Measurements from ENCODE around the gene ADH4. TPM values are rescaled to one million over a fixed set of nuclear protein-coding genes. Genes with fewer than 3 reads are reported as not detected.
"Not testable (repeated sequence)": the region's sequence is repeated elsewhere in the genome, so short reads cannot be mapped to it uniquely, and the experiment has no call there.

ADH4 gene
- total RNA-seq, result not detected

GRCh38 chr4:99144070-99144469, at the start of gene ADH4:
TSS of gene ADH4 (minus strand) at chr4:99144297. CDS start at chr4:99144222, 75 bp downstream.
- intact Hi-C loops (cut with DNase I, micrococcal nuclease), result no loop called here
- Mint-ChIP-seq H3K27ac (no peak within 1 kb of the TSS), H3K4me1 (no peaks in the 10 kb centered on the region), H3K9me3 (ENCODE audit: low read depth) (no peaks in the 10 kb centered on the region), H3K4me3 (no peak within 1 kb of the TSS), H3K27me3 (no peaks in the 10 kb centered on the region), H3K36me3 (ENCODE audit: low read depth) (no peaks in the 10 kb centered on the region)
- no peak for DNase-seq
- ChIA-PET POLR2A (no interaction called here), CTCF (no interaction called here)
- no peak for ATAC-seq

GRCh38 chr4:99190336-99190735, 46.2 kb upstream of the ADH4 start:
- no peaks in the 10 kb centered on the region for H3K36me3 Mint-ChIP-seq (ENCODE audit: low read depth)
- intact Hi-C loops (cut with DNase I, micrococcal nuclease), result no loop called here
- H3K27ac Mint-ChIP-seq, result no peak overlapping the region
- ATAC-seq (no peak), DNase-seq (no peak)
- H3K27me3 Mint-ChIP-seq, result no peaks in the 10 kb centered on the region
- POLR2A ChIA-PET, result no interaction called here
- CTCF ChIA-PET, result no interaction called here
- H3K4me3 Mint-ChIP-seq, result no peak overlapping the region
- no peaks in the 10 kb centered on the region for H3K4me1 Mint-ChIP-seq
- H3K9me3 Mint-ChIP-seq (ENCODE audit: low read depth), result peaks cover 9% of the 10 kb centered on the region

- H3K36me3 Mint-ChIP-seq (ENCODE audit: low read depth); CTCF ChIA-PET; POLR2A ChIA-PET; H3K4me1 Mint-ChIP-seq; H3K27me3 Mint-ChIP-seq; H3K9me3 Mint-ChIP-seq (ENCODE audit: low read depth); H3K4me3 Mint-ChIP-seq; intact Hi-C loops (cut with DNase I, micrococcal nuclease); ATAC-seq; H3K27ac Mint-ChIP-seq; DNase-seq: not testable (repeated sequence)
These were observed 45.8 kb upstream of the ADH4 start for GRCh38 chr4:99189900-99190299.

- Mint-ChIP-seq H3K27me3 (no peaks in the 10 kb centered on the region), H3K4me1 (no peaks in the 10 kb centered on the region), H3K9me3 (ENCODE audit: low read depth) (peaks cover 5% of the 10 kb centered on the region), H3K4me3 (no peak overlapping the region), H3K27ac (no peak overlapping the region), H3K36me3 (ENCODE audit: low read depth) (peaks cover 3% of the 10 kb centered on the region)
- ATAC-seq (no peak), DNase-seq (no peak)
- intact Hi-C loops (cut with DNase I, micrococcal nuclease), result no loop called here
- ChIA-PET CTCF (no interaction called here), POLR2A (no interaction called here)
These were observed 41.9 kb upstream of the ADH4 start for GRCh38 chr4:99186029-99186428.

GRCh38 chr4:99185581-99185980, 41.5 kb upstream of the ADH4 start:
- ChIA-PET POLR2A (no interaction called here), CTCF (no interaction called here)
- no peak overlapping the region for H3K4me3 Mint-ChIP-seq
- peaks cover 5% of the 10 kb centered on the region for H3K9me3 Mint-ChIP-seq (ENCODE audit: low read depth)
- H3K27me3 Mint-ChIP-seq, result no peaks in the 10 kb centered on the region
- no peaks in the 10 kb centered on the region for H3K4me1 Mint-ChIP-seq
- intact Hi-C loops (cut with DNase I, micrococcal nuclease), result no loop called here
- DNase-seq (no peak), ATAC-seq (no peak)
- H3K27ac Mint-ChIP-seq, result no peak overlapping the region
- H3K36me3 Mint-ChIP-seq (ENCODE audit: low read depth), result peaks cover 3% of the 10 kb centered on the region

- intact Hi-C loops (cut with DNase I, micrococcal nuclease), result no loop called here
- POLR2A ChIA-PET, result no interaction called here
- CTCF ChIA-PET, result no interaction called here
- no peak overlapping the region for H3K27ac Mint-ChIP-seq
- DNase-seq, result no peak
- H3K27me3 Mint-ChIP-seq, result peaks cover 2% of the 10 kb centered on the region
- no peak for ATAC-seq
- peaks cover 5% of the 10 kb centered on the region for H3K36me3 Mint-ChIP-seq (ENCODE audit: low read depth)
- no peak overlapping the region for H3K4me3 Mint-ChIP-seq
- H3K9me3 Mint-ChIP-seq (ENCODE audit: low read depth), result peaks cover 14% of the 10 kb centered on the region
- H3K4me1 Mint-ChIP-seq, result no peaks in the 10 kb centered on the region
These were observed 36.4 kb upstream of the ADH4 start for GRCh38 chr4:99180382-99181070.

GRCh38 chr4:99179626-99180025, 35.5 kb upstream of the ADH4 start:
- ChIA-PET POLR2A (no interaction called here), CTCF (interaction anchor here (1.5 kb wide), 1 partner anchor 13 kb away, joined by 3 read pairs; no protein-coding TSS in a partner anchor)
- Mint-ChIP-seq H3K27me3 (peaks cover 2% of the 10 kb centered on the region), H3K9me3 (ENCODE audit: low read depth) (peaks cover 14% of the 10 kb centered on the region), H3K4me1 (no peaks in the 10 kb centered on the region), H3K27ac (no peak overlapping the region), H3K4me3 (no peak overlapping the region), H3K36me3 (ENCODE audit: low read depth) (peaks cover 3% of the 10 kb centered on the region)
- ATAC-seq (no peak), DNase-seq (no peak)
- intact Hi-C loops (cut with DNase I, micrococcal nuclease), result no loop called here

GRCh38 chr4:99179178-99179577, 35.1 kb upstream of the ADH4 start:
- DNase-seq, result no peak
- Mint-ChIP-seq H3K4me3 (no peak overlapping the region), H3K4me1 (no peaks in the 10 kb centered on the region), H3K36me3 (ENCODE audit: low read depth) (peaks cover 3% of the 10 kb centered on the region), H3K27ac (no peak overlapping the region), H3K9me3 (ENCODE audit: low read depth) (peaks cover 13% of the 10 kb centered on the region), H3K27me3 (peaks cover 2% of the 10 kb centered on the region)
- ChIA-PET POLR2A (no interaction called here), CTCF (interaction anchor here (1.5 kb wide), 1 partner anchor 14 kb away, joined by 3 read pairs; no protein-coding TSS in a partner anchor)
- no peak for ATAC-seq
- intact Hi-C loops (cut with DNase I, micrococcal nuclease), result no loop called here

GRCh38 chr4:99166544-99166943, 22.4 kb upstream of the ADH4 start:
- ChIA-PET CTCF (interaction anchor here (0.7 kb wide), 1 partner anchor 925 kb away, joined by 3 read pairs; no protein-coding TSS in a partner anchor), POLR2A (no interaction called here)
- no peak overlapping the region for H3K4me3 Mint-ChIP-seq
- H3K4me1 Mint-ChIP-seq, result no peaks in the 10 kb centered on the region
- ATAC-seq (no peak), DNase-seq (no peak)
- intact Hi-C loops (cut with DNase I, micrococcal nuclease), result no loop called here
- no peak overlapping the region for H3K27ac Mint-ChIP-seq
- no peaks in the 10 kb centered on the region for H3K9me3 Mint-ChIP-seq (ENCODE audit: low read depth)
- no peaks in the 10 kb centered on the region for H3K36me3 Mint-ChIP-seq (ENCODE audit: low read depth)
- H3K27me3 Mint-ChIP-seq, result no peaks in the 10 kb centered on the region

- Mint-ChIP-seq H3K4me1 (no peaks in the 10 kb centered on the region), H3K9me3 (ENCODE audit: low read depth) (no peaks in the 10 kb centered on the region), H3K36me3 (ENCODE audit: low read depth) (no peaks in the 10 kb centered on the region), H3K4me3 (no peak overlapping the region), H3K27ac (no peak overlapping the region), H3K27me3 (no peaks in the 10 kb centered on the region)
- ATAC-seq (no peak), DNase-seq (no peak)
- intact Hi-C loops (cut with DNase I, micrococcal nuclease), result no loop called here
- CTCF ChIA-PET, result interaction anchor here (0.7 kb wide), 1 partner anchor 925 kb away, joined by 3 read pairs; no protein-coding TSS in a partner anchor
- POLR2A ChIA-PET, result no interaction called here
These were observed 21.9 kb upstream of the ADH4 start for GRCh38 chr4:99165978-99166377.

- ATAC-seq (no peak), DNase-seq (no peak)
- no peak overlapping the region for H3K27ac Mint-ChIP-seq
- H3K4me1 Mint-ChIP-seq, result no peaks in the 10 kb centered on the region
- H3K4me3 Mint-ChIP-seq, result no peak overlapping the region
- no peaks in the 10 kb centered on the region for H3K36me3 Mint-ChIP-seq (ENCODE audit: low read depth)
- CTCF ChIA-PET, result interaction anchor here (0.6 kb wide), 1 partner anchor 234 kb away, joined by 3 read pairs; no protein-coding TSS in a partner anchor
- no peaks in the 10 kb centered on the region for H3K27me3 Mint-ChIP-seq
- H3K9me3 Mint-ChIP-seq (ENCODE audit: low read depth), result no peaks in the 10 kb centered on the region
- POLR2A ChIA-PET, result no interaction called here
- intact Hi-C loops (cut with DNase I, micrococcal nuclease), result no loop called here
These were observed 17.4 kb upstream of the ADH4 start for GRCh38 chr4:99161373-99162099.

- Mint-ChIP-seq H3K27me3 (peaks cover 2% of the 10 kb centered on the region), H3K4me3 (no peak overlapping the region), H3K9me3 (ENCODE audit: low read depth) (no peaks in the 10 kb centered on the region), H3K4me1 (no peaks in the 10 kb centered on the region), H3K36me3 (ENCODE audit: low read depth) (no peaks in the 10 kb centered on the region), H3K27ac (no peak overlapping the region)
- DNase-seq (no peak), ATAC-seq (no peak)
- intact Hi-C loops (cut with DNase I, micrococcal nuclease), result no loop called here
- POLR2A ChIA-PET, result interaction anchor here (0.5 kb wide), 1 partner anchor 857 kb away, joined by 4 read pairs; no protein-coding TSS in a partner anchor
- CTCF ChIA-PET, result no interaction called here
These were observed 15.6 kb upstream of the ADH4 start for GRCh38 chr4:99159699-99160098.

Measured in activated CD4-positive, alpha-beta T cell treated with anti-CD3 and anti-CD28 coated beads for 36 hours (primary cell).